GM19099 (cell line): ENCODE data around the gene SPATA12.

Experiments
- POLR2A ChIP-seq: IDR thresholded peaks from 3 replicates; pipeline ENCODE4 v1.6.1; 2011; ENCODE audit warnings: low read depth; ENCODE audit not compliant: insufficient read length; ENCODE audit errors: extremely low read depth

SPATA12 gene

DNA sequence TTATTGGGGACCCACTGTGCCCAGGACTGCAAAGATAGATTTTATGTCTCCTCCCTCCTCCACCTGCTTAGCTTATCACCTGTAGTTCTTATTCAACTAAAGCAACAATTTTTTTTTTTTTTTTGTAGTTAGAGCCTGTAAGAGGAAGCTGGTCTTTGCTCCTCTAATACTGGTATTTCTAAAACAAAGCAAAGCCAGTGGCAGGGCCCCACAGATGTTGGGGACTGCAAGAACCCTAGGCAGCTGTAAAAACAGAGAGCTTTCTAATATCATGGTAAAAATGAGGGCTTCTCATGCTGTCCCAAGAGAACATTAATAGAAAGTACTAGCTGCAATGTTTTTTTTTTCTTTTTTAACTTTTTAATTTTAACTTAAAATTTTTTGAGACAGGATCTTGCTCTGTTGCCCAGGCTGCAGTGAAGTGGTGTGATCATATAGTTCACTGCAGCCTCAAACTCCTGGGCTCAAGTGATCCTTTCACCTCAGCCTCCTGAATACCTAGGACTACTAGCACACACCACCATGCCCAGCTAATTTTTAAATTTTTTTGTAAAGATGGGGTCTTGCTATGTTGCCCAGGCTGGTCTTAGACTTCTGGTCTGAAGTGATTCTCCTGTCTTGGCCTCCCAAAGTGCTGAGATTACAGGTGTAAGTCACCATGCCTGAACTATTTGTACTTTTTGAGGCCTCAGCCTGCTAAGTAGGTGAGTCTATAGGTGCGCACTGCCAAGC, 27.1 kb downstream of the SPATA12 start:
- TF ChIP-seq POLR2A = no peak

DNA sequence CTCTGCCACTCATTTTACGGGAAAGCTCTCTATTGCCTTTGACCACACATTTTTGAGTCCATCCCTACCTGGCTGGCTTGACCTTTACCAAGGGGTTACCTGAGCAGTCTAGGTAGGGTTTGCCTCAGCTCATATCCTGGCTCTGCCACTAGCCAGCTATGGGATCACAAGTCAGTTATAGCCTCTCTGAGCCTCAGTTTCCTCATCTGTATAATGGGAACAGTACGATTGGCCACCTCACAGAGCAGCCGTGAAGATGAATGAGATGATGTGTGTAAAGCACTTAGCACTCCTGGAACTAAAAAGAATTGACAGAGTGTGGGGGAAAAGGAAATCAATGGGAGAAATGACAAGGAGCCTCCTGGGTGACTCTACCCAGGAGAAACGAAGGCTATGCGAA, 28.0 kb downstream of the SPATA12 start:
- no peak for TF ChIP-seq POLR2A

DNA sequence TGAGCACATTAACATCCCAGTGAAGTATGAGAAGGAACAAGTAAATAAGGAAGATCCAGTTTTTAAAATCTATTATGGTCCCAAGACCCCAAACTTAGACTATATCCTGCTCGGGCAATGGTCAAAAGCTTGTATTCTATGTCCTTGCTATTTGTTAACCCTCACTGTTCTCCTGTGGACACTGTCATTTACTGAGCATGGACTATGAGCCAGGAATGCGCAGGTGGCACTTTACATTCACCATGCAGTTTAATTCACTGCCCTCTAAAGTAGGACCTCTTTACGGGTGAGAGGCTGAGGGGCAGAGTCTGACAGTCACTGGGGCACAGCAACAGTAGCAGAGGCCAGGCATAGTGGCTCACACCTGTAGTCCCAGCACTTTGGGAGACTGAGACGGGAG, 28.6 kb downstream of the SPATA12 start:
- TF ChIP-seq POLR2A = no peak

DNA sequence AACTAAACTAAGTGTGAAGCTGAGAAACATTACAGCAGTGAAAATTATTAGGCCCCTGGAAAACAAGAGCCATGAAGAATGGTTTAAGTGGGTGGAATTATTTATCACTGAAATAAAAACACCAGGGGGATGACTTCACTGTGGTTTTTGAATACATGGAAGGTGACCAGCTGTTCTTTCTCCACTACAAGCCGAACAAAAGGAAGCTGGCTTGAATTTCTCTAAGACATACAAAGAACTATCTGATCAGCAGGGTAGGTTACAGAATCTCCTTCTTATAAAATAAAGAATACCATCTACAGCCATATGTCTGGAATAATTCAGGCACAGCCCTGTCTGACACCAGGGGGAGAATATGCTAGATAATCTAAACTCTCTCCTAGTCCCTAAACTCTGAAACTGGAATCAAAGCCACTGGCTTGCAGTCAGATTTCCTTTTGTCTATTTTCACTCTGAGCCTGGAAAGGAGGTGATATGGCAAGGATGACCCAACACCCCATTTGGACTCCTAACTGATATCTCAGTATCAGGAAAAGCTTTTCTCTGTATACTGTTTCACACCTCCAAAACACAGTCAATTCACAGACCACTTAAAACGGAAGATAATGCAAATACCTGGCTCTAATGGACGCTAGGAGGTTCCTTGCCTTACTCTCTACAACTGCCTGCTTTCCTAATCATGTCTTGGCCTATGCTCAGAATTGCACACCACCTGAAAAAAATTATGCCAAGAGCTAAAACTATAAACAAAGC, 31.2 kb downstream of the SPATA12 start:
- no peak for TF ChIP-seq POLR2A

DNA sequence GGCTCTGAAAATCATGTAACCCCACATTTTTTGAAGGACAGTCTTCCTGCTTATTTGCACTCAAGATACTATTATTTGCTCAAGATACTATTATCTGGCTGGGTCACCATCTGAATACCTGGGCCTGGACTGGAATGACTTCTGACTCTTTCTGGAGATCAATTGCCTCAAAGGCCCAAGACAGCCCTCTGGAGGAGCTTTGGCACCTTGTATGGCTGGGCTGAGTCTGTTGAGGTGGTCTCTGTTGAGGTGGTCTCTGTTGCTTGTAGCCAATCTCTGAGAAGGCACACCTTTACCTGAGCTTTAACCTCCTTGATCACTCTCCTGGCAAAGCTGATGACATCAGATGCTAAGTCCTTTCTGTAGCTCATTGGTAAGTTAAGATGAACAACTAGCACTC, 33.0 kb downstream of the SPATA12 start:
- no peak for TF ChIP-seq POLR2A

- no peak for TF ChIP-seq POLR2A
These were observed 33.6 kb downstream of the SPATA12 start for GRCh38 chr3:57093971-57094535.

GRCh38 chr3:57094575-57094974, 34.1 kb downstream of the SPATA12 start:
- TF ChIP-seq POLR2A = no peak

- no peak for TF ChIP-seq POLR2A
These were observed 34.9 kb downstream of the SPATA12 start for GRCh38 chr3:57095363-57095762.

GRCh38 chr3:57097536-57097935, 37.1 kb downstream of the SPATA12 start:
- TF ChIP-seq POLR2A = no peak

DNA sequence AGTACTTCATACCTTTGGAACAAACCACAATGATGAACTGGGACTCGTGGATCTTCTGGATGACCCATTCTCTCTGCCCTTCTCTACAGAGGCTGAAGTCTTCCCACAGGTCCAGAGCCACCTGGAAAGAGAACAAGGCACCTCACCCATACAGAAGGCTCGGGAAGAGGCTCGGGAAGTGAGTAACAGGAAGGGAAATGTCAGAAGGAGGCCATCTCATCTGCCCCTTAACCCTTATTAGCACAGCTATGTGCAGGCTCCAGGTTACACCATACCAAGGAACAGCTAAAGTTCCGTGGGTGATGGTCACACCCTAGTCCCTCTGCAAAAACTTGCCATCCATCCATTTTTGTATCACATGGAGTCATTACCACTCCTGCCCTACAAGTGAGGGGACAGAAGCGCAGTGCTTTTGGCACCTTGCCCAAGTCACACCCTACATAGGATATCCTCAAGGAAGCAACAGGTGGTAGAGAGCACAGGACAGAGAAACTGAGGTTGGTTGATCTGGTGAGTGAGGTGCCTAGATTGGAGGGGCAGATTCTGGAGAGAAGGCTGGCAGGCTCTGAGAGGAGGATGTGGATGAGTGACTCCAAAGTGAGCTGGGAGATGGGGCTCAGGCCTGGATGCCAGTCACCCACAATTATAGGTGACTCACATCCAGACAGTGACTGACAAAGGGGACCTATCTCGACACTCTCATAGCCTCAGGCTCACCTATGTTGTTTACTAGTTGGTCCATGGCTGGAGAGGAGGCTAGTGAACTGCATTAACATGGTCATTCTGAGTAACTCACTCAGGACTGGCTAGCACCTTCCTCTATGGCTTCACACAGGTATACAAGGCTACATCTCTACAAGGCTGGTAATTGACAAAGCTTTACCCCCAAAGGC, 38.2 kb downstream of the SPATA12 start:
- no peak for TF ChIP-seq POLR2A

- TF ChIP-seq POLR2A = no peak
These were observed 39.7 kb downstream of the SPATA12 start for GRCh38 chr3:57100046-57100695.

- TF ChIP-seq POLR2A = no peak
These were observed 45.1 kb downstream of the SPATA12 start for GRCh38 chr3:57105585-57105984.

DNA sequence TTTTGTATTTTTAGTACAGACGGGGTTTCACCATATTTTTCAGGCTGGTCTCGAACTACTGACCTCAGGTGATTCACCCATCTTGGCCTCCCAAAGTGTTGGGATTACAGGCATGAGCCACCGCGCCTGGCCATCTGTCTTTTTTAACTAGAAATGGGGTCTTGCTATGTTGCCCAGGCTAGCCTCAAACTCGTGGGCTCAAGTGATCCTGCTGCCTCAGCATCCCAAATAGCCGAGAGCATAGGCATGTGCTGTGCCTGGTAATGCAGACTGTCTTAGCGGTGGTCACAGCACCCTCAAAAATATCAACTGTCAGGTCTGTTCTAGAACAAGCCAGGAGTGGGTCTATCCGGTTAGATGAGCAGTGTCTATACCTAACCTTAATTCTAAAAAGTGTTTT, 48.2 kb downstream of the SPATA12 start:
- TF ChIP-seq POLR2A = no peak

- no peak for TF ChIP-seq POLR2A
These were observed 49.2 kb downstream of the SPATA12 start for GRCh38 chr3:57109437-57110199.
